OCI-LY1 (cell line): Measurements from ENCODE around the gene MED27.

Experiments used
- H2AFZ ChIP-seq: fragments of 200-600 bp; sonication (generic), shearing (Covaris generic); 2 replicates; pipeline ENCODE4 v1.6.0; 2014; ENCODE audit warnings: antibody characterized with exemption, mild to moderate bottlenecking, low read length
- H3F3A ChIP-seq: fragments of 200-600 bp; sonication (generic), shearing (Covaris generic); 2 replicates; pipeline ENCODE4 v1.6.0; 2014; ENCODE audit warnings: mild to moderate bottlenecking, antibody characterized with exemption, low read length, moderate library complexity; ENCODE audit not compliant: insufficient read depth
- H3K27ac ChIP-seq: fragments of 200-600 bp; sonication (generic); 2 replicates; pipeline ENCODE4 v1.5.1; 2014; ENCODE audit warnings: low read length, mixed run types, mild to moderate bottlenecking, low read depth; ENCODE audit not compliant: poor library complexity, severe bottlenecking
- H3K27me3 ChIP-seq: fragments of 200-600 bp; sonication (generic); 2 replicates; pipeline ENCODE4 v1.6.0; 2014; ENCODE audit warnings: antibody characterized with exemption, mild to moderate bottlenecking, low read length, moderate library complexity; ENCODE audit not compliant: insufficient read depth
- H3K36me3 ChIP-seq: fragments of 200-600 bp; sonication (generic); 2 replicates; pipeline ENCODE4 v1.6.1; 2014; ENCODE audit warnings: mild to moderate bottlenecking, antibody characterized with exemption, low read length, moderate library complexity, mixed read lengths; ENCODE audit not compliant: insufficient read depth
- H3K4me1 ChIP-seq: fragments of 200-600 bp; sonication (generic); 2 replicates; pipeline ENCODE4 v1.5.1; 2014; ENCODE audit warnings: mild to moderate bottlenecking, low read length, moderate library complexity; ENCODE audit not compliant: insufficient read depth, severe bottlenecking
- H3K4me2 ChIP-seq: fragments of 200-600 bp; sonication (generic), shearing (Covaris generic); 2 replicates; pipeline ENCODE4 v1.6.1; 2014; ENCODE audit warnings: low read length
- H3K4me3 ChIP-seq: fragments of 200-600 bp; sonication (generic); 2 replicates; pipeline ENCODE4 v1.5.1; 2014; ENCODE audit warnings: low read length, low read depth, mild to moderate bottlenecking, mixed read lengths; ENCODE audit not compliant: poor library complexity, severe bottlenecking
- H3K79me2 ChIP-seq: fragments of 200-600 bp; shearing (Covaris generic); 2 replicates; pipeline ENCODE4 v1.6.1; 2016; ENCODE audit warnings: mixed run types, low read length, mixed read lengths; ENCODE audit not compliant: insufficient read depth
- H3K9ac ChIP-seq: fragments of 200-600 bp; sonication (generic), shearing (Covaris generic); 2 replicates; pipeline ENCODE4 v1.6.1; 2014; ENCODE audit warnings: mild to moderate bottlenecking, low read length, mixed read lengths
- H3K9me2 ChIP-seq: fragments of 200-600 bp; sonication (generic), shearing (Covaris generic); 2 replicates; pipeline ENCODE4 v1.6.1; 2014; ENCODE audit warnings: low read depth, mild to moderate bottlenecking, low read length, mixed read lengths
- H3K9me3 ChIP-seq: fragments of 200-600 bp; shearing (Covaris generic); 2 replicates; pipeline ENCODE4 v1.6.1; 2014; ENCODE audit warnings: low read length, mixed read lengths
- H4K20me1 ChIP-seq: fragments of 200-600 bp; sonication (generic), shearing (Covaris generic); 2 replicates; pipeline ENCODE4 v1.6.0; 2016; ENCODE audit warnings: mild to moderate bottlenecking, low read length; ENCODE audit not compliant: insufficient read depth
- EZH2 ChIP-seq: fragments of 200-600 bp; sonication (generic), shearing (Covaris generic); IDR thresholded peaks from 2 replicates; pipeline ENCODE4 v1.8.0; 2017; ENCODE audit warnings: borderline replicate concordance, mixed run types, mild to moderate bottlenecking, antibody characterized with exemption, low read length, moderate library complexity, mixed read lengths
- TF ChIP-seq, protein P1 (sequence below): fragments of 200-600 bp; sonication (generic), shearing (Covaris generic); IDR thresholded peaks from 2 replicates; pipeline ENCODE4 v1.5.1; 2017; ENCODE audit warnings: mild to moderate bottlenecking, antibody characterized with exemption, low read length, moderate library complexity, mixed read lengths

MED27 gene

DNA sequence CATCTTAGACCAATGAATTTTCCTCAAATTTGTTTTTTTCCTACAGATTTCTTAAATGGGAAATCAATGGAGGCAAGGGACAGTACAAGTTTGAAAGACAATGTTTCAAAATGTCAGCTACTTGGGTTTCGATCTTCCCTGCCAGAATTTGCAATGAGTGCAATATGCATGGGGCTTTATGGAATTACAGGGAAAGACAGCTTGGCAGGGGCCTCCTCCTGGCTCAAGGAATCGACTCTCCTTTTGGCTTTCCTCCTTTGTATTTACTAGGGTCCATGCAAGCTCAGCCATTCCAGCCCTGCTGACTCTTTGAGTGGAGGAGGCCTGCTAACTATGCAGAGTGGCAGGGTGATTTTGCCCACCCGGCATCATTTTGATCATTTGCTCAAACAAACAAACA is 63.2 kb downstream of the MED27 start:
- H3F3A ChIP-seq: no peaks in the 10 kb centered on the region
- no peak overlapping the region for H3K4me3 ChIP-seq
- no peak overlapping the region for H2AFZ ChIP-seq
- H3K4me1 ChIP-seq: no peaks in the 10 kb centered on the region
- H3K27me3 ChIP-seq: no peaks in the 10 kb centered on the region
- H3K27ac ChIP-seq: no peak overlapping the region
- H3K36me3 ChIP-seq: peaks cover 20% of the 10 kb centered on the region
- no peaks in the 10 kb centered on the region for H3K9me2 ChIP-seq
- TF ChIP-seq EZH2: no peak
- TF ChIP-seq, protein P1, sequence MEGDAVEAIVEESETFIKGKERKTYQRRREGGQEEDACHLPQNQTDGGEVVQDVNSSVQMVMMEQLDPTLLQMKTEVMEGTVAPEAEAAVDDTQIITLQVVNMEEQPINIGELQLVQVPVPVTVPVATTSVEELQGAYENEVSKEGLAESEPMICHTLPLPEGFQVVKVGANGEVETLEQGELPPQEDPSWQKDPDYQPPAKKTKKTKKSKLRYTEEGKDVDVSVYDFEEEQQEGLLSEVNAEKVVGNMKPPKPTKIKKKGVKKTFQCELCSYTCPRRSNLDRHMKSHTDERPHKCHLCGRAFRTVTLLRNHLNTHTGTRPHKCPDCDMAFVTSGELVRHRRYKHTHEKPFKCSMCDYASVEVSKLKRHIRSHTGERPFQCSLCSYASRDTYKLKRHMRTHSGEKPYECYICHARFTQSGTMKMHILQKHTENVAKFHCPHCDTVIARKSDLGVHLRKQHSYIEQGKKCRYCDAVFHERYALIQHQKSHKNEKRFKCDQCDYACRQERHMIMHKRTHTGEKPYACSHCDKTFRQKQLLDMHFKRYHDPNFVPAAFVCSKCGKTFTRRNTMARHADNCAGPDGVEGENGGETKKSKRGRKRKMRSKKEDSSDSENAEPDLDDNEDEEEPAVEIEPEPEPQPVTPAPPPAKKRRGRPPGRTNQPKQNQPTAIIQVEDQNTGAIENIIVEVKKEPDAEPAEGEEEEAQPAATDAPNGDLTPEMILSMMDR: no peak
- H3K79me2 ChIP-seq: no peaks in the 10 kb centered on the region
- H3K9ac ChIP-seq: no peak overlapping the region
- H3K9me3 ChIP-seq: no peaks in the 10 kb centered on the region
- H3K4me2 ChIP-seq: no peak overlapping the region
- H4K20me1 ChIP-seq: no peaks in the 10 kb centered on the region

DNA sequence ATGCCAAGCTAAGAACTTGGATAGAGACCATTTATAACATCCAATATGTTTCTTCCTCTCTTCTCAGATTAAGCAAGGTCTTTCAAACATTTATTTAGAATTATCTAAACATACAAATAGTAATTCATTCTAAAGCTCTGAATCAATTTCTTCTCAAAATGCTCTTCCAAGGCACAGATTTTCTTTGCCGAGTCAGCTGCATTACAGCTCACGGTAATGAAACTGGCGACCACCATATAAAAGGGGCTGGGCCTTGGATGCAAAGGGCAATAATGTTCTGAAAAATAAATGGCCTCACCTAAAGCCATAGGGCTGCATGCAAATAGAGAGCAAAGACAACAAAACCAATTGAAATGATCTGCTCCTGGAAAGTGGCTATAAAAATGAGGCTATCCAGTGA is 63.8 kb downstream of the MED27 start:
- peaks cover 23% of the 10 kb centered on the region for H3K36me3 ChIP-seq

GRCh38 chr9:132014218-132014805 is 65.4 kb downstream of the MED27 start:
- no peak for TF ChIP-seq EZH2
- TF ChIP-seq, protein P1: no peak
- H3K4me1 ChIP-seq: no peaks in the 10 kb centered on the region
- H3K9ac ChIP-seq: no peak overlapping the region
- H3F3A ChIP-seq: no peaks in the 10 kb centered on the region
- no peak overlapping the region for H3K27ac ChIP-seq
- H4K20me1 ChIP-seq: no peaks in the 10 kb centered on the region
- no peak overlapping the region for H2AFZ ChIP-seq
- H3K36me3 ChIP-seq: peaks cover 23% of the 10 kb centered on the region
- H3K9me3 ChIP-seq: no peaks in the 10 kb centered on the region
- no peak overlapping the region for H3K4me3 ChIP-seq
- H3K79me2 ChIP-seq: no peaks in the 10 kb centered on the region
- H3K27me3 ChIP-seq: no peaks in the 10 kb centered on the region
- H3K4me2 ChIP-seq: no peak overlapping the region
- H3K9me2 ChIP-seq: no peaks in the 10 kb centered on the region

More for the DNA sequence above, 63.8 kb downstream of the MED27 start:
- H3K4me1 ChIP-seq: no peaks in the 10 kb centered on the region
- no peak overlapping the region for H3K4me2 ChIP-seq
- no peak overlapping the region for H3K4me3 ChIP-seq
- H3K79me2 ChIP-seq: no peaks in the 10 kb centered on the region
- no peak for TF ChIP-seq EZH2
- TF ChIP-seq, protein P1: no peak
- no peak overlapping the region for H2AFZ ChIP-seq
- no peaks in the 10 kb centered on the region for H4K20me1 ChIP-seq
- H3K9me3 ChIP-seq: no peaks in the 10 kb centered on the region
- no peak overlapping the region for H3K27ac ChIP-seq
- no peaks in the 10 kb centered on the region for H3F3A ChIP-seq
- no peak overlapping the region for H3K9ac ChIP-seq
- no peaks in the 10 kb centered on the region for H3K27me3 ChIP-seq
- H3K9me2 ChIP-seq: no peaks in the 10 kb centered on the region
